ENCODE results near the gene NKIRAS2.

DNA sequence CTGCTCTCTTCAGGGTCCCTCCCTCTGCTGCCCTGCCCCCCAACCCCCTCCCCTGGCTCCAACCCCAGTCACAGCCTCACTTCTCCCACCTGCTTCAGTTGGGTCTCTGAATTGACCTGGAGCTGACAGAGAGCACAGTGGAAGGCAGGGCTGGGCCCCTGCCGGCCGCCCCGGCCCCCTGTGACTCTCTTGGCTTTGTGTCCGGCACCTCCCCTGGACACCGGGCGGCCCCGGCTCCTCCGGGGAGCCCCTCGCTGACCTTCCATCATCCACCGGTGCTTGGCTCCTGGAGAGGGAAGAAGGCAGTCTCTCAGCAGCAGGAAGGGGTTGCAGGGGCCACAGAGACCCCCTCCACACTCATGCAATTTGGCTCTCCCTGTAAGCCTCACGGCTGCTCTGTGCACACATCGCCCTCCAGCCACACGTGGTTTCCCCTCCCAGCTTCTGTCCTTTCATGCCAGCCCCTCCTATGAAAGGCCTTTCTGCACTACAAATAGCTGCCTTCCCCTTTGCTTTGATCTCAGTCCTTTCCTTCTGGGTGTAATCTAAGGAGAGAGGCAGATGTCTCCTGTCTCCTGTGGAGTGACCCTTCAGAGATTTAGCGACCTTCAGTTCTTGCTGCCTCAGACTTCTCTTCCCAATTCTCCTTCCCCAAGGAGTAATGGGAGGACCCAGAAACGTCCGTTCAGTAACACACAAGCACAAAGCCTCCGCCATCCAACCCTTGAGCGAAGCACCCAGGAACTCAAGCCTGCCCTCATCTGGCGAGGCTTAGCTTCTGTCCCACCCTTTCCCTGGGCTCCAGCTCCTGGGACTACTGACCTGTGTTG is 8.3 kb downstream of the NKIRAS2 start:
- TF ChIP-seq, protein P1, sequence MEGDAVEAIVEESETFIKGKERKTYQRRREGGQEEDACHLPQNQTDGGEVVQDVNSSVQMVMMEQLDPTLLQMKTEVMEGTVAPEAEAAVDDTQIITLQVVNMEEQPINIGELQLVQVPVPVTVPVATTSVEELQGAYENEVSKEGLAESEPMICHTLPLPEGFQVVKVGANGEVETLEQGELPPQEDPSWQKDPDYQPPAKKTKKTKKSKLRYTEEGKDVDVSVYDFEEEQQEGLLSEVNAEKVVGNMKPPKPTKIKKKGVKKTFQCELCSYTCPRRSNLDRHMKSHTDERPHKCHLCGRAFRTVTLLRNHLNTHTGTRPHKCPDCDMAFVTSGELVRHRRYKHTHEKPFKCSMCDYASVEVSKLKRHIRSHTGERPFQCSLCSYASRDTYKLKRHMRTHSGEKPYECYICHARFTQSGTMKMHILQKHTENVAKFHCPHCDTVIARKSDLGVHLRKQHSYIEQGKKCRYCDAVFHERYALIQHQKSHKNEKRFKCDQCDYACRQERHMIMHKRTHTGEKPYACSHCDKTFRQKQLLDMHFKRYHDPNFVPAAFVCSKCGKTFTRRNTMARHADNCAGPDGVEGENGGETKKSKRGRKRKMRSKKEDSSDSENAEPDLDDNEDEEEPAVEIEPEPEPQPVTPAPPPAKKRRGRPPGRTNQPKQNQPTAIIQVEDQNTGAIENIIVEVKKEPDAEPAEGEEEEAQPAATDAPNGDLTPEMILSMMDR (conservative IDR thresholded peaks at IDR 0.05 in 1 of 2, IDR thresholded peaks at IDR 0.05 in 1 of 2; ENCODE audit: low read depth in 1 of 2, low read length in 2 of 2), result peak; percentile 7 to 14
- no peak for TF ChIP-seq EZH2 (IDR thresholded peaks at IDR 0.05; ENCODE audit: low read length, missing control alignments)
